ENCODE measurements around the gene TAF10.
A peak's percentile ranks its signal among the peaks of the same experiment; 100 is the strongest.

Gene TAF10

DNA sequence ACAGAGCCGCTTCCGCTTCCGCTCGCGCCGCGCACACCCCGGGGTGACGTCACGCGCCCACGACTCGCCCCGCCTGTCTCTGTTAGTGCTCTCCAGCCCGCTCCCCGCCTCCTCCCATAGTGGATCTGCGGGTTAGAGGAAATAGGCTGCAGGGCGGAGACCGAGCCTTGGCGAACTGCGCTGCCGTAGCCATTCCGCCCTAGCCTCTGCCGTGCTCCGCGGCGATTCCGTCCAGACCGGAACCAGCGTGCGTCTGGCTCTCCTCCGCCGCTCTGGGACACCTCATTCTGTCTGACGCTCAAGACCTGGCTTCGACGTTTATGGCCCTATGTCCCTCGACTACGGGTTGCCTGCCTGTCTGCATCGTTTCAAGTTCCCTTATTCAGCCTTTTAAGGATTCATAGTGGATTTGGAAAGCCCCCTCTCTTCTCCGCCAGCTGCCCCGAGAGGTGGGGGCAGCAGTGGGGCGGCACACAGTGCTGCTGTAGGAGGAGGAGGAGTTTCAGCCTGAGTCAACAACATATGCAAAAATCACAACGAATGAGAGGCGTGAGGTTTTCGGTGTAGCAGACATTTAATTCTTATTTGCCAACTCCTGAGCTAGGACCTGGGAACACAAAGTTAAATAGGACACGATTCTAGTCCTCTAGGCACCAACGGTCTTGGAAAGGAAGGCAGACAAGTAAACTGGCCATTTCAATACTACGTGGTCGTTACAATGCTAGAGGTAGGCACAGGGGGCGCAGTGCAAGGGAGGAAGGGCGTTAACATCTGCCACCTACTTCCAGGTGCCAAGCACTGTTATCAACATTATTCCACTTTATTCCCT is at the start of gene TAF10:
TAF10 (minus strand) TSS at position 4 of the 829 bp plus-strand sequence. CDS start 27 bp downstream, outside the sequence.
- peak; percentile 94 for DNase-seq

DNA sequence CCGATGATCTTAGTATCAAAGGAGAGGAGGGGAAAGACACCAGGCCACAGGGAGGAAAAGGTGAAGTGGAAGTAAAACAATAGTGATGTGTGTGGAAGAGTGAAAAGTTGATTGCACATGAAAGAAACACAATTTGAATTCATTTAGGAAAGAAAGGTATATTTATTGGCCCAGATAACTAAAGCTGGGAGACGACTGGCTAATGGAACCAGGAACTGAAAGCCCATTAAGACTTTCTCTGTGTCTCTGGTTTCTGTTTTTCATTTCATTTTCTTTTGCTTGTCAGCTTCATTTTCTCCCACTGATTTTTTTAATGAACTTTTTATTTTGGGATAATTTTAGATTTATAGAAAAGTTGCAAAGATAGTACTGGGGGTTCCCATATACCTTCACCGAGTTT is 48.7 kb upstream of the TAF10 start:
- DNase-seq: no peak

DNA sequence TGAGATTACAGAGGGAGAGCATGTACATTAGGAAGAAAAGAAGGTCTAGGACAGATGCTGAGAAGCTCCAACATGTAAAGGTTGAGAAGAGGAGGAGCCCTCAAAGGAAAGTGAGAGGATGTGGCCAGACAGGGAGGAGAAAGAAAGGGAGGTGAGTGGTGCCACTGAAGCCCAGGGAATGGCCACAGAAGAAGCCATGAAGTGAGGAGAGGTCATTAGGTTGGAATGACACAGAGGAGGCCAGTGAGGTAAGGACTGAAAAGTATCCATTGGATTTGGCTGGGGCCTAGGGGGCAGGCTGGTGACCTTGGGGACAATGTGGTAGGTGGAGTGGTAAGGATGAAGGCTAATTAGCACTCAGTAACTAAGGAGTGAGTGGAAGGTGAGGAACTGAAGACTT is 46.6 kb upstream of the TAF10 start:
- no peak for DNase-seq

DNA sequence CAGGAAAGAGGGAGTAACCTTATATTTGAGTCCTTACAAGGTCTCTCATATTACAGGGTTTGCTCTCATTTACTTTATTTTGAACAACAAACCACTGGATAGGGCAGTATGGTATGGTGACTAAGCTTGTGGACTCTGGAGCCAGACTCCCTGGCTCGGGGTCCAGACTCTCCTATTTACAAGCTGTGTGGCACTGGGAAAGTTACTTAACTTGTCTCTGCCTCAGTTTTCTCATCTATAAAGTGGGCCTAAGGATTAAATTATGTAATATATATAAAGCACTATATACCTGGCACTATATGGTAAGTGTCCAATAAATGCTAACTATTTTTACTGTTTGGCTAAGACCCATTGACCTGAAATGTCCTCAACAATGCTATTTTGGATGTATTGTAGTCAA is 45.3 kb upstream of the TAF10 start:
- DNase-seq: no peak

DNA sequence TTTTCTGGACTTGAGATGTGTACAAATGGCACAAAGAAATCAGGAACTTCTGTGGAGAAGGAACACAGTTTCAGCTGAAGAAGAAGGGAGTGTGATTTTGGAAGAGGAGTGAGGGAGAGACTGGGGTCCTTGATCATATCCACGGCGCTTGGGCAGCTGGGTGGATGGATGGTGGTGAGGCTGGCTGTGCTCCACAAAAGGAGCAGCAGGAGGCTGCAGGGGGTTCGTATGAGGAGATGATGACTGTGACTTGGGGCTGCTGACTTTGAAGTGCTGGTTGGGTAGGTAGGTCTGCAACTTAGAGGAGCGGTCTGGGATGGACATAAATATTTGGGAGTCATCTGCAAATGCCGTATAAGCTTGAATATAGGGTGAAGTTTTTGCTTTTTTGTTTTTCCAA is 44.9 kb upstream of the TAF10 start:
- DNase-seq: no peak

DNA sequence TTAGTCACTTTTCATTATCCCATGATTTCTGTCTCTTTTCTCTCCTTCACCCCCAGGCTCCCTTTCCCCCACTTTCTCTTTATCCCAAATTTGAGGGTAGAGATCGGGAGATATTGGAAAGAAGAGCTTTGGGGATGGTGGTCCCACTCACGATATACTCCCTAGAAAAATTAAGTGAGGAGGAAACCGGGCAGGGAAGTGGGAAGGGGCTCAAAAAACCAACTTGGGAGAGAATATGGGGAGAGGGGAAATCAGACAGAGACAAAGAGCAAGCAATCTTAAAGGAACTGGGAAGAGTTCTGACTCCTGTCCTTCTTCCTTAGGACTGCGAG is 44.5 kb upstream of the TAF10 start:
- no peak for DNase-seq

DNA sequence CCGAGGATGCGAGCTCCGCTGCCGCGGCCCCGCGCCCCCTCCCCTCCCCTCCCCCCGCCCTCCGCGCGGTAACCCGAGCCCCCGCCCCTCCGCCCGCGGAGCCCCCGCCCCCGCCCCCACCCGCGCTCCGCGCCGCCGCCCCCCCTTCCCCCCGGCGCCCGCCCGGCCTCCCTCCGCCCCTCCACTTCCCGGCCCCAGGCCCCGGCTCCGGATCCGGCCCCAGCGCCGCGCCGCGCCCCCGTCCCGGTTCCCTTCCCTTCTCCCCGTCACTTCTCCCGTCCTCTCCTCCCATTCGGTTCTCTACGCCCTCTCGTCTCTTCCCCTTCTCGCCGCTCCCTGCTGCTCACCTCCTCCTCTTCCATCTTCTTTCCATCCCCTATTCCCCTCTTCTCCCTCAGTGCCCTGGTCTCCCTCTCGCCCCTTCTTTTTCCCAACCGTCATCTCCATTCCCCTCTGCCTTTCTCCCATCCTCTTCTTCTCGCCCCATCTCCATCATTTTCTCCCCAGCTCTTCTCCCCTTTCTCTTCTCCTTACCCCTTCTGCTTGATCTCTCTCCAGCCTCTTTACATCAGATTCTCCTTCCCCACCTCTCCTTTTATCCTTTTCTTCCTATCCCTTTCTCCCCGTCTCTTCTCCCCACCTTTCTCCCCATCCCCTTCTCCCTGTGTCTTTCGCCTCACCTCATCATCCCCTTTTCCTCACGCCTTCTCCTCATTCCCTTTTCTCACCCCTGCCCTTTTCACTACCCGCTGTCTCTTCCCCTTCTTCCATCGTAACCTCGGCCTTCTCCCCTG is 44.0 kb upstream of the TAF10 start, which contains the start of gene DCHS1:
DCHS1 (minus strand) TSS at position 20 of the 794 bp plus-strand sequence. CDS start 14,196 bp downstream, outside the sequence.
- DNase-seq: peak; percentile 33

DNA sequence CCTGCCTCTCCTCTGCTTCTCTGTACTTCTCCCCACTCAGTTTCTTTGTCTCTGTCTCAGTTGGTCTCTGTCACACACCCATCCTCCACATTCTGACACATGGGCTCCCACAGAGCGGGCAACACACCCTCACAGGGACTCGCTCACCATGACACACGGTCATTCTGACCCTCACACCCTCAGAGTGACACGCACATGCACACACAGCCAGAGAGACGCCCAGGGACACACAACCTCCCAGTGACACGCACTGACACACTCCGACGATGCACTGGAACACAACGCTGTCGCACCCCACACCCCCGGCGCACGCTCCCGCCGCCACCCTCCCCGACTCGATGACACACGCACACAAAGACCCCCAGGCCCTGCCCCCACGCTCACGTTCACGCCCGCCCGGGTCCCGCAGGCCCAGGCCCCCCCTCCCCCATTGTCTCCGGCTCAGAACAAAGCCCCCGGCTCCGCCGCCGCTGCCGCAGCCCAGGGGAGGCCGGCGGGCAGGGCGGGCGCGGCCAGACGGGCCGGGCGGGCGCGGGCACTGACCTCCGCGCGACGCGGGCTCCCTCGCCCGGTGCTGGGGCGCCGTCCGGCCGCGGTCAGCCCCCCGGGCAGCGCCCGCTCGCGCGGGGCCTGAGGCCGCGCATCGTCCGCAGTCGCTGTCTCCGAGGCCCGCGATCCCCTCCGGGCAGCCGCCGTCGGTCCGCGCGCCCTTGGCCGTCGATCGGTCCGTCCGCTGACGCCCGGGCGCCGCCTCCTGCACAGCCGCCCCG is 43.2 kb upstream of the TAF10 start:
- no peak for DNase-seq

DNA sequence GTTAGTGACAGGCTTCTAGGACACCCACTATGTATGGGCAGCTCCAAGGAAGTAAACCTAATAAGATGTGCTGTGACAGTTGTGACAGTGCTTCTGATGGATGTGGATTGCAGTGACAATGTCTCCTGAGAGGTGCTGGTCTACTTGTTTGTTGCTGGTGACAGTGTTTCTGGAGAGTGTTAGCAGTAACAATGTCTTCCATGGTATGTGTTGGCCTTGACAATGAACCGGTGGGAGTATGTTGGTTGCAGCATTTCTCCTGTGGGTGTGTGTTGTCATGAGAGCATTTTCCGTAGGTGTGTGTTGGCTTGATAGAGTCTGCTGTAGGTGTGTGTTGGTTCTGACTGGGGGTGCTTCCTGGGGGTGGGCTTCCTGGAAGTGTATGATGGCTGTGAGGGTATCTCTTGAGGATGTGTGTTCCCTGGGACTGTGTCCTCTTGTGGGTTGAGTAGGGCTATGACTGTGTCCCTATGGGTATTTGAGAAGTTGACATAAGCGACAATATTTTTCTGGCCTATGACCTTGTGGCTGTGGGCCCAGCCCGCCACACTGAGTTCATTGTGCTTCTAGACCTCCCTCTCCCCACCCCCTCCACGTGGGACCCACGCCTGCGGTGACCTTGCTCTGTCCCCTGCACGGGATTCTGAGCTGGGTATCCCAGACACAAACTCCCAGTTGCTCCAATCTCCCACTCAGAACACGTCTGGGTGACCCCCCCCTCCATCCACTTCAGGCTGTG is 42.4 kb upstream of the TAF10 start:
- DNase-seq: no peak

DNA sequence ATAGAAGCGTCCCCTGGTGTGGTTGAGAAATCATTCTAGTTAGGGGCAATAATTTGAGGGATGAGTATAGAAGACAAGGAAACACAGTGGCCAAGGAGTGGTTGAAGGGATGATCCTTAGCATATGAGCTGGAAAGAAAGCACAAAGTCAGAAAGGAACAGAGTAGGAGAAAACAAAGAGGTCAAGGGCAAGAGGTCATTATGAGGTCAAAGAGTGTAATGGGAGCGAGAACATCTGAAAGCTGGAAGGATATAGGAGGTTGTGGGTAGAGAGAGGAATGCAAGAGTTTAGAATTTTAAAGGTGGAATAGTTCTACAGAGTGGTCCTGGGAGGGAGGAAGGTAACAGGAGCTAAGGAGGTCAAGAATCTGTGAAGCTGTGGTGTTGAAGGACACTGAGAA is 41.6 kb upstream of the TAF10 start:
- DNase-seq: no peak

DNA sequence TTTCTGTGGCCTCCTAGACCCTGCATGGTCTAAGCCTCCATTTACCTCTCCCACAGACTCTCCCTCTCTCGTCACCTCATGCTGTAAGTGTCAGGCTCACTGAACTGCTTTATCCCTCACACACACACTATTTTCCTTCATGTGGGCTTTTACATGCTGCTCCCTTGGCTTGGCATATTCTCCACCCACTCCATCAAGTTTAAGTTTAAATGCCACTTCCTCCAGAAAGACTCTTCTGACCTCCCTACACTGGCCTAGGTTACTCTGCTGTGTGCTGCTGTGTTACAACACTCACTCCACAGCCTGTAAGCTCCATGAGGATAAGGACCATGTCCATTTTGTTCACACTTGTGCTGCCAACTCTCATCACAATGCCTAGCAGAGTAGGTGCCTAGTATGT is 41.1 kb upstream of the TAF10 start:
- DNase-seq: no peak

DNA sequence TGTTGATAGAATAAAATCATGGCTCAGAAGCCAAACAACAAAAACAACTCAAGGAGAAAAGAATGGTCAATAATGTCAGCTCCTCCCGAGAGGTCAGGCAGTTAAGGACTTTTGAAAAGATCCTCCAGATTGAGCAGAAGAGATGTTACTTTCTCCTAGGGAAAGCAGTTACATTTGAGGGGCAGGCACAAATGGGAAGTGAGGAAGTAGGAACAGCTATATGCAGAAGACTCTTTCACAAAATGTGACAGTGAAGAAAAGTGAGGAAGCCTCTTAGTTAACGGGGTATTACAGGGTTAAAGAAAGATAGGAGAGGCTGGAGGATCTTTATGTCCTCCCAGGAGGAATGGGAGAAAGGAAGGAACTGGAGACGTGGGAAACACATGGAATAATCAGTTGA is 40.2 kb upstream of the TAF10 start:
- DNase-seq: no peak

DNA sequence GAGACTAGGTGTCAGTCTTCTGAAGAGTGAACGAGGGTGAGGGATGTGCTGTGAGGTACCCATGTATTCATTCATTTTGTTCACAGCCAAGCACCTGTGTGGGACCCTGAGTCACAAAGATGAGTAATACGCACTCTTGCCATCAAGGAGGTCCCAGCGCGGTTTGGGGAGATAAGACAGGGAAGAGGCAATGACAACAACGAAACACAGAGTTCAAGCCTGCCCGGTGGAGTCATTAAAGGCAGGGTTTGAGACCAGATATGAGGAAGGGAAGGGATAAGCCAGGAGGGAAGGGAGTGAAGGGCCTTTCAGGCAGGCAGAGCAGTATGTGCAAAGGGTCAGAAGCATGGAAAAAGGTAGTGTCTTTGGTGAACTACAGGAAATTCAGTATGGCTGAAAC is 39.0 kb upstream of the TAF10 start:
- DNase-seq: no peak

DNA sequence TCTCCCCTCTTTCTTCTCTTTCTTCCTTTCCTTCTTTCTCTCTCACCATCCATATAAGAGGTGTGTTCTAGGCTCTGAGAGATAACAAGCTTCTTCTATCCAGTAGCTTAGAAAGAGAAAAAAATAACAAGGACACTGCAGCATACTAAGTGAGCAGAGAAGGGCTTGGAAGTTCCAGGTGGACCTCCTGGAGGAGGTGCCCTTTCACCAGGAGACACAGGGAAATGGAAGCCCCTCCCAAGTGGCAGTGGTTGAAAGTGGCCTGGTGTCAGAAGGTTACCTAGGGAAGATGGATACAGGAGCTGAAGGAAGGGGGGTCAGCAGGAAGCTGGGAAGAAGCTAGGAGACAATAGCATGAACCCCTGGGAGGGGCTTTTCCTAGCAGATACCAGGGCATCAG is 38.1 kb upstream of the TAF10 start:
- DNase-seq: no peak

DNA sequence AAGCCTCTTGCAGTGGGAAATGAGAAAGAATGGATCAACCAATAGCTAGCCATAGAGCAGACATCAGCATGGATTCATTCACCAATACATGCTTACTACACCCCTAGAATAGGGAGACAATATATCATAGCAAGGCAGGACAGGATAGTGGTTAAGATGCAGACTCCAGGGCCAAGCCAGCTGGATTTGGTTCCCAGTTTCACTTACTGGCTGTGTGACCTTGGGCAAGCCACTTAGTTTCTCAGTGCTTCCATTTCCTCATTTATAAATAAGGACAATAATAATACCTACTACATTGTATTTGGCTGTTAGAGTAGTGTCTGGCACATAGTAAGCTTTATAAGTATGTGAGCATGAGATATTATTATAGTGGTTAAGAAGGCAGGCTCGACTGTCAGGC is 36.5 kb upstream of the TAF10 start:
- no peak for DNase-seq

DNA sequence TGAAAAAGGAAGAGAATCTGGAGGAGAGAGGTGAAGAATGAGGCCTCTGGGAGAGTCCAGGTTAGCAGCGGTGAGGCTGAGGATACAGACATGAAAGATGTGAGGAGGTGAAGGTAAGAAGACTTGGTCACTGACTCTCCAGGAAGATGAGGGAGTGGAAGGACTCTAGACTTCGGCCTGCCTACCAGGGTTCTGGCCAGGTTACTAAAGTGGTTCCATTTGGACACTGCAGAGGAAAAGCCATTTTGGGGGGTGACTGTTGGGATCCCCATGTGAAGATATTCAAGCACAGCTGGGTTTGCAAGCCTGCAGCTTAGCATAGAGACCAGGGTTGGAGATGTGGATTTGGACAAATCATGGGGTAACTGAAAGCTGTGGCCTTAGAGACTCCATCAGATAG is 35.8 kb upstream of the TAF10 start:
- DNase-seq: no peak

DNA sequence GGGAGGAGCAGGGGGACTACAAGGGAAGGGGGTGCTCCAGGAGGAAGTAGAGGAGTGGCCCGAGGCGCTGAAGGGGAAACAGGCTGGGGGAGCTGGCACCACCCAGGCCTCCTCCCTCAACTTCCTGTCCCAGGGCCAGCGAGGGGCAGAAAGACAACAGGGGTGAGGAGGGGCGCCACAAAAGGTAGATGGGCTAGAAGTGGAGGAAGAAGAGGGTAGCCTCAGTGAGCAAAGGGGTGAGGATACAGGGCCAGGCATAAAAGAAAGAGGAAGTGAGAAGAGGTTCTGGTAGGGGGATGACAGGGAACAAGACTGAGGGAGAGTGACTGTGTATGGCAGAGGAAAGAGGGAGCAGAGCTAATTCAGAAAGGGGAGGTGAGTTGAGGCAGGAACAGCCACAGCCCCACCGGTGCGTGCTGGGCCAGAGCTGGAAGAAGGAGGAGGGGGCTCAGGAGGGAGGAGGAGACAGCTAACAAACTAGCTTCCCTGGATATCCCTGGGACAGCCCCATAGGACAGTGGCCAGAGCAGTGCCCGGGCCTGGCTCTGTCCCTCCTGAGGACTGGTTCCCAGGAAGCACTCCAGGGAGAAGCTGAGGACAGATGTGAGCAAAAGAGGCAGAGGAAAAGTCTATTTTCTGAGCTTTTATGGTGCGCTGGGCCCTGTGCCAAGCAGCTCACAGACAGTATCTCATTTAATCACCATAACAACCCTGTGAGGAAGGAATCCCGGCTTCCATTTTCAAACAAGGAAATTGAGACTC is 35.1 kb upstream of the TAF10 start:
- no peak for DNase-seq

DNA sequence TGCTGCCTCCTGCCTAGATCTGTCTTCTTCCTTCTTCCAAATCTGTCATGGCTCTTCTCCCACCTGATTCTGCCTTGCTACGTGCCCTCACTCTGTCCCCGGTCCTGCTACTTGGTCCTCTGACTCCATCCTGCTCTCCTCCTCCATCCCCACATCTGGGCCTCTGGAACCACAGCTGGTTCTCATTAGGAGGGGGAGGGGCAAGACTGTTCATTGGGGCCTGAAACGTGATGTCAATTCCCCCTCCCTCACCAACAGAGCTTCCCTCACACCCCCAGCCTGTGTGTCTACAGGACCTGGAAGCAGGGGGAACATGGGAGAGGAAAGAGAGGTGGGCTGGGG is 34.5 kb upstream of the TAF10 start:
- no peak for DNase-seq

DNA sequence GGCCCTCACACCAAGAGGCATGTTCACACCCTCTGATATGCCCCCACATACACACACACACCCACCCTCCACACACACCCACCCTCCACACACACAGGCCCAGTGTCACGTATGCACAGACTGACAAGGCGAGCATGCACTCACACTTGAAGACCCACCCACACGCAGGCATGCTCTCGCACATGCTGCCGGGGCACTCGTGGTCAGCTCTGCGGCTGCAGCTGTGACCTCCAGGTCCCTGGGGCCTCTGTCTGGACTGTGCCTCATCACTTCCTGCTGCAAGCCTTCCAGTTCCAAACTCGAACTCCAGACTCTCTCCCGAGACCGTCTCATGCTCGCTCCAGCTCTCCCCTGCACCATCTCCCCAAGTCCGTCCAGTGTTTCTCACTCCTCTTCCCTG is 34.1 kb upstream of the TAF10 start:
- DNase-seq: no peak

DNA sequence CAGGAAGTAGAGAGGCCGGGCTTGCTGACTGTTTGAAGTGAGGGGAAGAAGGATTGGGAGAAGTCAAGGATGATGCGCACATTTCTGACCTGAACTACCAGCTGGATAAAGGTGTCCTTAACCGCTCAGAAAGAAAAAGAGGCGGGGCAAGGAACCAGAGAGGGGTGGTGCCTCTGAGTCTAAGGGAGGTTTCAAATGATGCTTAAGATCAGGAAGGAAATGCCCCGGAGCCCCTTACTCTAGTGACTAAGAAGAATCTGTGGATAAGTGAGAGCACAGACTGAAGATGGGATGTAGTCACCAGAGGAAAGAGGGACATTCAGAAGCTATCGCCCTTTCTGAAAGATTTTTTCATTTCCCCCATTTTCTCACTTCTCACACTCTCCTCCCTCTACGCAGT is 30.9 kb upstream of the TAF10 start:
- no peak for DNase-seq

DNA sequence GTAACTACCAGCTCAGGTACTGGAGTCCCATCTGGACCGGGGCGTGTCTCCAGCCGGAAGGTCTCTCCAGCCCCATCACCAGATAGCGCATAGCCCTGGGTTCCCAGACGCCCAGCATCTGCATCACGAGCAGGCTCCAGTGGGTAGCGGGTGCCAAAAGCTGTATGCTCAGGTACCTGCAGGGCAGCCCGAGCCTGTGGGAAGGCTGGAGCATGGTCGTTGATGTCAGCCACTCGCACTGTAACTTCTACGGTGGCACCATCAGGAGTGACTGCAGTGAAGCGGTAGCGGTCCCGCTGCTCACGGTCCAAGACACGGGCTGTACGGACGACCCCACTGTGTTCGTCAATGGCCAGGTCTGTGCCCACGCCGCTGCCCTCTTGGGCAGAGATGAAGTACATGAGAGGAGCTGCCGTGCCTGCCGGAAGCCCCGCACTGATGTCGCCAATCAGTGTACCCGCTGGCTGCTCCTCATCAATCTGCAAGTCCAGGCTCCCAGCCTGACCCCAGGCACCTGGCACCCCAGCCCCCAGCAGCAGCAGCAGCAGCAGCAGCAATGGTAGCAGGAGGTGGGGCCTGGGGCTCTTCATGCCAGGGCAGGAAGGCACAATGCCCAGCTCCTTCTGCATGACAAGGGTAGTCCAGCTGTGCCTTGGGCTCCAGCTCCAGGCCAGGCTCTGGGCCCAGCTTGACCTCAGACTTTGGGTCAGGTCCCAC is 29.1 kb upstream of the TAF10 start:
- no peak for DNase-seq
